GM23338 (cell line): ENCODE data around the gene WDR77.

Source experiments
- CTCF ChIP-seq, 2 experiments: fragments of 200-600 bp in 1 of 2; sonication (generic) in 1 of 2; conservative IDR thresholded peaks; 2 replicates each; pipeline versions ENCODE4 v1.5.1 to v1.6.1; 2016 to 2017; ENCODE audit warnings: antibody characterized with exemption in 2 of 2, low read depth in 2 of 2, mild to moderate bottlenecking in 2 of 2, moderate library complexity in 1 of 2
- ETS1 ChIP-seq: IDR thresholded peaks from 2 replicates; pipeline ENCODE4 v1.6.1; 2016; ENCODE audit warnings: antibody characterized with exemption
- REST ChIP-seq: IDR thresholded peaks from one replicate; pipeline ENCODE4 v1.6.1; 2018; ENCODE audit warnings: antibody characterized with exemption; ENCODE audit not compliant: unreplicated experiment

- TF ChIP-seq ETS1 (no peak), CTCF (conservative IDR thresholded peaks at IDR 0.05; ENCODE audit: low read depth in 2 of 2) (no peak), REST (no peak)
Observed at GRCh38 chr1:111439461-111440351, 9.3 kb downstream of the WDR77 start.
